B cell (primary cell): ENCODE data around the gene FRG2C. TPM values are rescaled to one million over a fixed set of nuclear protein-coding genes. Genes with fewer than 3 reads are reported as not detected.
"Not testable (repeated sequence)": the region's sequence is repeated elsewhere in the genome, so short reads cannot be mapped to it uniquely, and the experiment has no call there.

Experiments
- ATAC-seq: fragments of 200-7000 bp; cut with Tn5 transposase; one replicate; pipeline ENCODE4 v1.10.0; 2021; ENCODE audit warnings: low read depth, mild to moderate bottlenecking, moderate number of reproducible peaks, moderate library complexity
- CTCF ChIA-PET: fragments of 350-600 bp; sonication (Branson Sonifier 250); formaldehyde crosslinking; loops from one replicate; lab custom pipeline; 2021; ENCODE audit warnings: antibody characterized with exemption, inconsistent platforms; lab: Charles Lee
- POLR2A ChIA-PET: fragments of 350-600 bp; sonication (Branson Sonifier 250); formaldehyde crosslinking; loops from one replicate; lab custom pipeline; 2021; ENCODE audit warnings: antibody characterized with exemption; lab: Charles Lee
- DNase-seq: peaks from one replicate; pipeline ENCODE4 v3.0.0; 2013
- H2AFZ ChIP-seq: 2 replicates; pipeline ENCODE4 v1.6.1; 2012; ENCODE audit warnings: mild to moderate bottlenecking, low read depth, low read length; ENCODE audit not compliant: insufficient read depth, poor library complexity, severe bottlenecking
- H3K27ac ChIP-seq, 2 donors: 1 replicate in 1 of 2; 2 replicates in 1 of 2; pipeline ENCODE4 v1.5.1; 2012 to 2013; ENCODE audit warnings: low read length in 2 of 2, mild to moderate bottlenecking in 2 of 2, moderate library complexity in 1 of 2
- H3K27me3 ChIP-seq, 4 experiments: fragments of 200-600 bp in 1 of 4; sonication (generic) in 1 of 4; replicated peaks in 1 of 4; 1 replicate in 2 of 4; 2 replicates in 2 of 4; pipeline versions ENCODE4 v1.6.1 to v1.7.0; 2013 to 2016; ENCODE audit warnings: low read length in 3 of 4, mild to moderate bottlenecking in 2 of 4, mixed read lengths in 1 of 4, moderate library complexity in 1 of 4; ENCODE audit not compliant: insufficient read depth in 4 of 4, control insufficient read depth in 3 of 4; ENCODE audit errors: control extremely low read depth in 1 of 4
- H3K36me3 ChIP-seq, 2 experiments: replicated peaks in 1 of 2; 1 replicate in 1 of 2; 2 replicates in 1 of 2; pipeline versions ENCODE4 v1.6.1 to v1.7.1; 2013; ENCODE audit warnings: low read length in 1 of 2; ENCODE audit not compliant: insufficient read depth in 2 of 2, control insufficient read depth in 1 of 2; ENCODE audit errors: control extremely low read depth in 1 of 2, extremely low read depth in 1 of 2
- H3K4me1 ChIP-seq, 2 donors: fragments of 200-600 bp in 1 of 2; sonication (generic) in 1 of 2; 1 replicate in 1 of 2; 2 replicates in 1 of 2; pipeline versions ENCODE4 v1.5.1 to v1.6.1; 2013 to 2017; ENCODE audit warnings: low read length in 2 of 2; ENCODE audit not compliant: control insufficient read depth in 2 of 2, insufficient read depth in 2 of 2
- H3K4me2 ChIP-seq: replicated peaks from 2 replicates; pipeline ENCODE3; 2012; ENCODE audit warnings: mild to moderate bottlenecking, low read depth, low read length; ENCODE audit not compliant: poor library complexity, severe bottlenecking
- H3K4me3 ChIP-seq, 5 experiments: fragments of 200-600 bp in 1 of 5; sonication (generic) in 1 of 5; 1 replicate in 3 of 5; 2 replicates in 2 of 5; pipeline versions ENCODE4 v1.5.1 to v1.7.0; 2011 to 2016; ENCODE audit warnings: low read length in 4 of 5, mild to moderate bottlenecking in 4 of 5, low read depth in 2 of 5, control low read depth in 1 of 5, moderate library complexity in 1 of 5; ENCODE audit not compliant: insufficient read depth in 1 of 5; ENCODE audit errors: control extremely low read depth in 1 of 5, extremely low read depth in 1 of 5
- H3K79me2 ChIP-seq: fragments of 200-600 bp; sonication (generic); one replicate; pipeline ENCODE4 v1.6.0; 2016; ENCODE audit warnings: low read length; ENCODE audit not compliant: control insufficient read depth, insufficient read depth
- H3K9ac ChIP-seq: fragments of 200-600 bp; sonication (generic); 2 replicates; pipeline ENCODE4 v1.6.1; 2017; ENCODE audit warnings: mild to moderate bottlenecking, low read length, moderate library complexity
- H3K9me3 ChIP-seq, 3 donors: one replicate each; pipeline versions ENCODE4 v1.6.1 to v1.7.1; 2013; ENCODE audit warnings: low read length in 2 of 3; ENCODE audit not compliant: control insufficient read depth in 2 of 3, insufficient read depth in 1 of 3; ENCODE audit errors: control extremely low read depth in 1 of 3
- H4K20me1 ChIP-seq: 2 replicates; pipeline ENCODE4 v1.6.0; 2012; ENCODE audit warnings: mild to moderate bottlenecking, low read length; ENCODE audit not compliant: insufficient read depth, control insufficient read depth, poor library complexity, severe bottlenecking
- H3K27ac Mint-ChIP-seq: one replicate; pipeline ENCODE4 v1.8.0; 2021; ENCODE audit warnings: mixed read lengths
- H3K27me3 Mint-ChIP-seq: one replicate; pipeline ENCODE4 v1.8.0; 2021; ENCODE audit warnings: mixed read lengths
- H3K4me1 Mint-ChIP-seq: one replicate; pipeline ENCODE4 v1.8.0; 2021; ENCODE audit warnings: mixed read lengths
- H3K4me3 Mint-ChIP-seq: one replicate; pipeline ENCODE4 v1.8.0; 2021; ENCODE audit warnings: mixed read lengths
- H3K9me3 Mint-ChIP-seq: one replicate; pipeline ENCODE4 v1.8.0; 2022; ENCODE audit warnings: mixed read lengths; ENCODE audit not compliant: insufficient read depth
- EZH2 ChIP-seq: IDR thresholded peaks from 2 replicates; pipeline ENCODE4 v1.6.1; 2012; ENCODE audit warnings: borderline replicate concordance, low read depth, mild to moderate bottlenecking, moderate library complexity, low read length; ENCODE audit not compliant: insufficient read depth, poor library complexity, severe bottlenecking
- WGBS: methylation state at CpG from one replicate; pipeline ENCODE4 v1.1.5; 2013; ENCODE audit warnings: missing lambda C conversion rate; ENCODE audit not compliant: insufficient coverage; 5-methylcytosine and 5-hydroxymethylcytosine counted together
- intact Hi-C: fragments of 100-400 bp; cut with micrococcal nuclease; formaldehyde crosslinking; loops from one replicate; pipeline ENCODE4 v1.10.0; 2022
- polyA plus RNA-seq: library from polyadenylated mRNA; depleted of rRNA; stranded (reverse); fragments of >200 nt; gene quantifications from 2 replicates; pipeline ENCODE4 v1.2.3, GENCODE V29; 2012
- total RNA-seq, 2 donors: library from RNA; stranded (reverse); fragments of 120-200 nt in 1 of 2; gene quantifications; 1 replicate in 1 of 2; 2 replicates in 1 of 2; pipeline versions ENCODE4 v1.2.3 to v1.2.4, GENCODE V29; 2013 to 2022
- TF ChIP-seq, protein P1 (sequence below): fragments of 200-600 bp; IDR thresholded peaks from one replicate; pipeline ENCODE4 v1.8.0; 2022; ENCODE audit warnings: antibody characterized with exemption, mild to moderate bottlenecking

The FRG2C gene
- total and polyA plus RNA-seq, 2 donors (not counting 1 experiment from before 2014, with no cell fraction given): not detected

GRCh38 chr3:75650191-75650590 is 13.9 kb upstream of the FRG2C start:
- ATAC-seq (no peak), DNase-seq (no peak)
- no peaks in the 10 kb centered on the region for H4K20me1 ChIP-seq
- CTCF ChIA-PET: no interaction called here
- no peak overlapping the region for H3K9ac ChIP-seq
- TF ChIP-seq, protein P1, sequence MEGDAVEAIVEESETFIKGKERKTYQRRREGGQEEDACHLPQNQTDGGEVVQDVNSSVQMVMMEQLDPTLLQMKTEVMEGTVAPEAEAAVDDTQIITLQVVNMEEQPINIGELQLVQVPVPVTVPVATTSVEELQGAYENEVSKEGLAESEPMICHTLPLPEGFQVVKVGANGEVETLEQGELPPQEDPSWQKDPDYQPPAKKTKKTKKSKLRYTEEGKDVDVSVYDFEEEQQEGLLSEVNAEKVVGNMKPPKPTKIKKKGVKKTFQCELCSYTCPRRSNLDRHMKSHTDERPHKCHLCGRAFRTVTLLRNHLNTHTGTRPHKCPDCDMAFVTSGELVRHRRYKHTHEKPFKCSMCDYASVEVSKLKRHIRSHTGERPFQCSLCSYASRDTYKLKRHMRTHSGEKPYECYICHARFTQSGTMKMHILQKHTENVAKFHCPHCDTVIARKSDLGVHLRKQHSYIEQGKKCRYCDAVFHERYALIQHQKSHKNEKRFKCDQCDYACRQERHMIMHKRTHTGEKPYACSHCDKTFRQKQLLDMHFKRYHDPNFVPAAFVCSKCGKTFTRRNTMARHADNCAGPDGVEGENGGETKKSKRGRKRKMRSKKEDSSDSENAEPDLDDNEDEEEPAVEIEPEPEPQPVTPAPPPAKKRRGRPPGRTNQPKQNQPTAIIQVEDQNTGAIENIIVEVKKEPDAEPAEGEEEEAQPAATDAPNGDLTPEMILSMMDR: no peak
- no peak for TF ChIP-seq EZH2
- no peak overlapping the region for H3K4me3 ChIP-seq
- intact Hi-C loops: no loop called here
- no peaks in the 10 kb centered on the region for H3K9me3 ChIP-seq
- peaks cover 12% of the 10 kb centered on the region for H3K27me3 Mint-ChIP-seq
- H3K4me3 Mint-ChIP-seq: no peak overlapping the region
- H3K27ac Mint-ChIP-seq: no peak overlapping the region
- no peak overlapping the region for H3K4me2 ChIP-seq
- no peaks in the 10 kb centered on the region for H3K9me3 Mint-ChIP-seq
- H3K4me1 ChIP-seq: no peaks in the 10 kb centered on the region
- 73% methylated on average over 5 of the region's 9 CpGs for WGBS
- H3K27ac ChIP-seq: no peak overlapping the region
- H3K36me3 ChIP-seq: no peaks in the 10 kb centered on the region
- H2AFZ ChIP-seq: no peak overlapping the region
- no peaks in the 10 kb centered on the region for H3K27me3 ChIP-seq
- H3K79me2 ChIP-seq: no peaks in the 10 kb centered on the region
- POLR2A ChIA-PET: no interaction called here
- H3K4me1 Mint-ChIP-seq: no peaks in the 10 kb centered on the region

GRCh38 chr3:75655101-75655904 is 8.8 kb upstream of the FRG2C start:
- 81% methylated on average over 48 of the region's 50 CpGs for WGBS
- H3K27ac Mint-ChIP-seq, H3K36me3 ChIP-seq, H3K4me1 Mint-ChIP-seq, POLR2A ChIA-PET, CTCF ChIA-PET, ATAC-seq, H3K27me3 ChIP-seq, H2AFZ ChIP-seq, H3K4me2 ChIP-seq, H4K20me1 ChIP-seq, H3K9me3 Mint-ChIP-seq, H3K79me2 ChIP-seq, DNase-seq, intact Hi-C loops, H3K4me3 ChIP-seq, H3K4me3 Mint-ChIP-seq, H3K27ac ChIP-seq, H3K9ac ChIP-seq, H3K4me1 ChIP-seq: not testable (repeated sequence)
- peaks cover 26% of the 10 kb centered on the region for H3K27me3 Mint-ChIP-seq
- peaks cover 0 to 13% (median 0%) of the 10 kb centered on the region in 3 donors for H3K9me3 ChIP-seq

DNA sequence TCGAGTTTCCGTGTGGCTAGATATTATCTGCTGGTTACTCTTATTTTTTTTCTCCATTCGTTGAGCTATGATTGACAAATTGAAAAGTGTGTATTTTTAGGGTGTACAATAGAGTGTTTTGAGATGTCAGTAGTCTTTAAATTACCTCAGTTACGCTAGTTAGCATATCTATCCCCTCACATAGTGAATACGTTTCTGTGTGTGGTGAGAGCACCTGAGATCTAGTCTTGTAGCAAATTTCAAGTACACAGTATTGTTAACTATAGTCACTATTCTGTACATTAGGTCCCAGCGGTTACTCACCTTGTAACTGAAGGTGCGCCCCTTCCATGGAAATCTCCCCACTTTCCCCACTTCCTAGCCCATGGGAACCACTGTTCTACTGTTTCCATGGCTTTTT is 8.2 kb upstream of the FRG2C start:
- H3K4me1 Mint-ChIP-seq, H3K27me3 ChIP-seq, ATAC-seq, H3K36me3 ChIP-seq, H3K9ac ChIP-seq, H2AFZ ChIP-seq, DNase-seq, H3K27ac Mint-ChIP-seq, H3K9me3 Mint-ChIP-seq, H4K20me1 ChIP-seq, H3K79me2 ChIP-seq, CTCF ChIA-PET, H3K27ac ChIP-seq, H3K4me1 ChIP-seq, H3K4me3 Mint-ChIP-seq, H3K4me2 ChIP-seq, POLR2A ChIA-PET, intact Hi-C loops, H3K4me3 ChIP-seq: not testable (repeated sequence)
- H3K27me3 Mint-ChIP-seq: peaks cover 32% of the 10 kb centered on the region
- H3K9me3 ChIP-seq: peaks cover 0 to 13% (median 0%) of the 10 kb centered on the region in 3 donors
- 68% methylated on average over 4 of the region's 7 CpGs for WGBS
